Measurements from ENCODE around the gene SPEM3.

DNA sequence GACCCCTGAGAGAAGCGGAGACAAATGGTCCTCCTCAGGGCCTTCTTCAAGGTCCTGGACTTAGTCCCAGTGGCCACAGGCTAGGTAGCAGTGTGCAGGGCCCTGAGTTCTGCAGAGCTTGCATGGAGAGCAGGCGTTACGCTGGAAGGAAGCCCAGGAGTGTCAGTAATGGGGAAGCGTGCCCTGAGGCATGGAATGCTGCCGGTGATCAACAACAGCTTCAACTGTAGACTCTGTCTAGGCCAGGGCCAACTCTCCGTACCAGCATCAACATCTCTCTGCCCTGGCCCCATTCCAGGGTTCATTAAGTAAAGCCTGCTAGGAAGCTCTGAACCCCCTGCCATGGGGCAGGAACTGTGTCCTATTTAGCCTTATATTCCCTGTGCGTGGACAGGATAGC, 48.3 kb upstream of the SPEM3 start:
- TF ChIP-seq, protein P1, sequence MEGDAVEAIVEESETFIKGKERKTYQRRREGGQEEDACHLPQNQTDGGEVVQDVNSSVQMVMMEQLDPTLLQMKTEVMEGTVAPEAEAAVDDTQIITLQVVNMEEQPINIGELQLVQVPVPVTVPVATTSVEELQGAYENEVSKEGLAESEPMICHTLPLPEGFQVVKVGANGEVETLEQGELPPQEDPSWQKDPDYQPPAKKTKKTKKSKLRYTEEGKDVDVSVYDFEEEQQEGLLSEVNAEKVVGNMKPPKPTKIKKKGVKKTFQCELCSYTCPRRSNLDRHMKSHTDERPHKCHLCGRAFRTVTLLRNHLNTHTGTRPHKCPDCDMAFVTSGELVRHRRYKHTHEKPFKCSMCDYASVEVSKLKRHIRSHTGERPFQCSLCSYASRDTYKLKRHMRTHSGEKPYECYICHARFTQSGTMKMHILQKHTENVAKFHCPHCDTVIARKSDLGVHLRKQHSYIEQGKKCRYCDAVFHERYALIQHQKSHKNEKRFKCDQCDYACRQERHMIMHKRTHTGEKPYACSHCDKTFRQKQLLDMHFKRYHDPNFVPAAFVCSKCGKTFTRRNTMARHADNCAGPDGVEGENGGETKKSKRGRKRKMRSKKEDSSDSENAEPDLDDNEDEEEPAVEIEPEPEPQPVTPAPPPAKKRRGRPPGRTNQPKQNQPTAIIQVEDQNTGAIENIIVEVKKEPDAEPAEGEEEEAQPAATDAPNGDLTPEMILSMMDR (conservative IDR thresholded peaks at IDR 0.05; ENCODE audit: low read depth, low read length) = no peak
- TF ChIP-seq POLR2A (IDR thresholded peaks at IDR 0.05; ENCODE audit: low read depth, low read length) (0 out of 2 replicates have a peak, but pooled peaks have one; percentile 5), MAZ (IDR thresholded peaks at IDR 0.05; ENCODE audit: borderline replicate concordance, low read depth, low read length) (no peak), SMC3 (IDR thresholded peaks at IDR 0.05; ENCODE audit: low read depth, low read length) (no peak), RAD21 (IDR thresholded peaks at IDR 0.05; ENCODE audit: low read length) (no peak), NFE2L2 (IDR thresholded peaks at IDR 0.05; ENCODE audit: low read depth, low read length) (no peak), RCOR1 (IDR thresholded peaks at IDR 0.05; ENCODE audit: insufficient replicate concordance, low read length) (no peak), RFX5 (IDR thresholded peaks at IDR 0.05; ENCODE audit: low read depth, low read length) (no peak), CEBPB (IDR thresholded peaks at IDR 0.05; ENCODE audit: low read depth, low read length) (no peak), MXI1 (IDR thresholded peaks at IDR 0.05; ENCODE audit: borderline replicate concordance, low read depth, low read length) (no peak), FOS (IDR thresholded peaks at IDR 0.05; ENCODE audit: low read depth, low read length) (no peak), BHLHE40 (IDR thresholded peaks at IDR 0.05; ENCODE audit: low read depth, low read length) (no peak)
- TF ChIP-seq, protein P2, sequence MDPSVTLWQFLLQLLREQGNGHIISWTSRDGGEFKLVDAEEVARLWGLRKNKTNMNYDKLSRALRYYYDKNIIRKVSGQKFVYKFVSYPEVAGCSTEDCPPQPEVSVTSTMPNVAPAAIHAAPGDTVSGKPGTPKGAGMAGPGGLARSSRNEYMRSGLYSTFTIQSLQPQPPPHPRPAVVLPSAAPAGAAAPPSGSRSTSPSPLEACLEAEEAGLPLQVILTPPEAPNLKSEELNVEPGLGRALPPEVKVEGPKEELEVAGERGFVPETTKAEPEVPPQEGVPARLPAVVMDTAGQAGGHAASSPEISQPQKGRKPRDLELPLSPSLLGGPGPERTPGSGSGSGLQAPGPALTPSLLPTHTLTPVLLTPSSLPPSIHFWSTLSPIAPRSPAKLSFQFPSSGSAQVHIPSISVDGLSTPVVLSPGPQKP (IDR thresholded peaks at IDR 0.05; ENCODE audit: borderline replicate concordance, low read depth, low read length) = no peak
- TF ChIP-seq, protein P3, sequence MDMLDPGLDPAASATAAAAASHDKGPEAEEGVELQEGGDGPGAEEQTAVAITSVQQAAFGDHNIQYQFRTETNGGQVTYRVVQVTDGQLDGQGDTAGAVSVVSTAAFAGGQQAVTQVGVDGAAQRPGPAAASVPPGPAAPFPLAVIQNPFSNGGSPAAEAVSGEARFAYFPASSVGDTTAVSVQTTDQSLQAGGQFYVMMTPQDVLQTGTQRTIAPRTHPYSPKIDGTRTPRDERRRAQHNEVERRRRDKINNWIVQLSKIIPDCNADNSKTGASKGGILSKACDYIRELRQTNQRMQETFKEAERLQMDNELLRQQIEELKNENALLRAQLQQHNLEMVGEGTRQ (IDR thresholded peaks at IDR 0.05; ENCODE audit: low read depth, low read length) = no peak
